ENCODE data around the gene SLC26A8.
"Not testable (repeated sequence)": the region's sequence is repeated elsewhere in the genome, so short reads cannot be mapped to it uniquely, and the experiment has no call there.

Gene SLC26A8

GRCh38 chr6:35954333-35954732 is 70.1 kb downstream of the SLC26A8 start:
- FAIRE-seq (no peak), DNase-seq (ENCODE audit: low spot score) (no peak)

- no peak for FAIRE-seq
- DNase-seq (ENCODE audit: low spot score): no peak
Observed at GRCh38 chr6:35948725-35949124, 75.7 kb downstream of the SLC26A8 start.

- no peak for DNase-seq (ENCODE audit: low spot score)
- FAIRE-seq: no peak
Observed at GRCh38 chr6:35945650-35946025, 78.8 kb downstream of the SLC26A8 start.

- DNase-seq (ENCODE audit: low spot score) (no peak), FAIRE-seq (no peak)
Observed at GRCh38 chr6:35943390-35943789, 81.1 kb downstream of the SLC26A8 start.

- DNase-seq (ENCODE audit: low spot score): no peak
- FAIRE-seq: no peak
Observed at GRCh38 chr6:35942355-35942754, 82.1 kb downstream of the SLC26A8 start.

- FAIRE-seq; DNase-seq (ENCODE audit: low spot score): not testable (repeated sequence)
Observed at GRCh38 chr6:35941170-35941569, 83.3 kb downstream of the SLC26A8 start.

GRCh38 chr6:35940014-35940413 is 84.4 kb downstream of the SLC26A8 start:
- not testable (repeated sequence) for FAIRE-seq; DNase-seq (ENCODE audit: low spot score)

- not testable (repeated sequence) for FAIRE-seq; DNase-seq (ENCODE audit: low spot score)
Observed at GRCh38 chr6:35939259-35939658, 85.2 kb downstream of the SLC26A8 start.

GRCh38 chr6:35936681-35937359 is 87.6 kb downstream of the SLC26A8 start:
- FAIRE-seq (no peak), DNase-seq (ENCODE audit: low spot score) (no peak)

- no peak for FAIRE-seq
Observed at GRCh38 chr6:35935469-35935868, 89.0 kb downstream of the SLC26A8 start.

GRCh38 chr6:35933844-35934243 is 90.6 kb downstream of the SLC26A8 start:
- no peak for DNase-seq (ENCODE audit: low spot score)
- no peak for FAIRE-seq

More at GRCh38 chr6:35935469-35935868, 89.0 kb downstream of the SLC26A8 start:
- DNase-seq (ENCODE audit: low spot score): no peak

GRCh38 chr6:35931873-35932272 is 92.6 kb downstream of the SLC26A8 start:
- FAIRE-seq; DNase-seq (ENCODE audit: low spot score): not testable (repeated sequence)

GRCh38 chr6:35931120-35931561 is 93.3 kb downstream of the SLC26A8 start:
- DNase-seq (ENCODE audit: low spot score) (no peak), FAIRE-seq (no peak)

GRCh38 chr6:35929601-35930000 is 94.8 kb downstream of the SLC26A8 start:
- FAIRE-seq (no peak), DNase-seq (ENCODE audit: low spot score) (no peak)

- no peak for DNase-seq (ENCODE audit: low spot score)
- FAIRE-seq: no peak
Observed at GRCh38 chr6:35926509-35927215, 97.8 kb downstream of the SLC26A8 start.

- DNase-seq (ENCODE audit: low spot score): no peak
- no peak for FAIRE-seq
Observed at GRCh38 chr6:35925961-35926360, 98.5 kb downstream of the SLC26A8 start.

- FAIRE-seq (no peak), DNase-seq (ENCODE audit: low spot score) (no peak)
Observed at GRCh38 chr6:35924146-35924545, 100.3 kb downstream of the SLC26A8 start.

GRCh38 chr6:35922139-35922554 is 102.3 kb downstream of the SLC26A8 start:
- DNase-seq (ENCODE audit: low spot score) (no peak), FAIRE-seq (no peak)

- DNase-seq (ENCODE audit: low spot score): peak; percentile 97
- FAIRE-seq: peak; percentile 88
Observed at GRCh38 chr6:35920793-35921732, 103.4 kb downstream of the SLC26A8 start, which contains the start of gene SRPK1. Gene SRPK1 (minus strand): TSS chr6:35921098. CDS start chr6:35921056, 42 bp downstream.

GRCh38 chr6:35919827-35920751 is 104.4 kb downstream of the SLC26A8 start:
- peak; percentile 43 for DNase-seq (ENCODE audit: low spot score)
- FAIRE-seq: no peak
